KMS-11 (cell line): ENCODE measurements around the gene TSSK2.

Source experiments
- H2AFZ ChIP-seq: fragments of 200-600 bp; sonication (generic); 2 replicates; pipeline ENCODE4 v1.6.1; 2016; ENCODE audit warnings: antibody characterized with exemption, mixed run types, low read depth
- H3K27ac ChIP-seq: fragments of 200-600 bp; sonication (generic); 2 replicates; pipeline ENCODE4 v1.6.1; 2016; ENCODE audit warnings: mild to moderate bottlenecking, mixed run types
- H3K27me3 ChIP-seq: fragments of 200-600 bp; sonication (generic); 2 replicates; pipeline ENCODE4 v1.6.1; 2017; ENCODE audit warnings: mild to moderate bottlenecking, low read depth, mixed run types, moderate library complexity; ENCODE audit not compliant: insufficient read depth
- H3K36me3 ChIP-seq: fragments of 200-600 bp; sonication (generic); 2 replicates; pipeline ENCODE4 v1.6.1; 2017; ENCODE audit warnings: mild to moderate bottlenecking, mixed run types; ENCODE audit not compliant: insufficient read depth
- H3K4me1 ChIP-seq: fragments of 200-600 bp; sonication (generic); 2 replicates; pipeline ENCODE4 v1.6.1; 2016; ENCODE audit warnings: mild to moderate bottlenecking, low read depth, mixed run types; ENCODE audit not compliant: poor library complexity, severe bottlenecking
- H3K4me2 ChIP-seq: fragments of 200-600 bp; sonication (generic); 2 replicates; pipeline ENCODE4 v1.7.0; 2016; ENCODE audit warnings: mild to moderate bottlenecking, mixed run types
- H3K4me3 ChIP-seq: fragments of 200-600 bp; sonication (generic); IDR thresholded peaks from 2 replicates; pipeline ENCODE4 v1.6.1; 2017; ENCODE audit warnings: low read depth, low read length, mixed read lengths; ENCODE audit not compliant: insufficient read depth
- H3K79me2 ChIP-seq: fragments of 200-600 bp; sonication (generic); 2 replicates; pipeline ENCODE4 v1.6.1; 2016; ENCODE audit warnings: low read depth, mixed run types; ENCODE audit not compliant: insufficient read depth
- H3K9ac ChIP-seq: fragments of 200-600 bp; sonication (generic); 2 replicates; pipeline ENCODE4 v1.6.1; 2016; ENCODE audit warnings: mild to moderate bottlenecking, mixed run types
- H4K20me1 ChIP-seq: fragments of 200-600 bp; sonication (generic); 2 replicates; pipeline ENCODE4 v1.6.1; 2016; ENCODE audit warnings: mild to moderate bottlenecking, mixed run types; ENCODE audit not compliant: insufficient read depth
- CTCF ChIP-seq: fragments of 200-600 bp; sonication (generic); conservative IDR thresholded peaks from 2 replicates; pipeline ENCODE4 v1.6.1; 2017; ENCODE audit warnings: low read depth, mild to moderate bottlenecking, antibody characterized with exemption, low read length, moderate library complexity, mixed read lengths

TSSK2 gene

DNA sequence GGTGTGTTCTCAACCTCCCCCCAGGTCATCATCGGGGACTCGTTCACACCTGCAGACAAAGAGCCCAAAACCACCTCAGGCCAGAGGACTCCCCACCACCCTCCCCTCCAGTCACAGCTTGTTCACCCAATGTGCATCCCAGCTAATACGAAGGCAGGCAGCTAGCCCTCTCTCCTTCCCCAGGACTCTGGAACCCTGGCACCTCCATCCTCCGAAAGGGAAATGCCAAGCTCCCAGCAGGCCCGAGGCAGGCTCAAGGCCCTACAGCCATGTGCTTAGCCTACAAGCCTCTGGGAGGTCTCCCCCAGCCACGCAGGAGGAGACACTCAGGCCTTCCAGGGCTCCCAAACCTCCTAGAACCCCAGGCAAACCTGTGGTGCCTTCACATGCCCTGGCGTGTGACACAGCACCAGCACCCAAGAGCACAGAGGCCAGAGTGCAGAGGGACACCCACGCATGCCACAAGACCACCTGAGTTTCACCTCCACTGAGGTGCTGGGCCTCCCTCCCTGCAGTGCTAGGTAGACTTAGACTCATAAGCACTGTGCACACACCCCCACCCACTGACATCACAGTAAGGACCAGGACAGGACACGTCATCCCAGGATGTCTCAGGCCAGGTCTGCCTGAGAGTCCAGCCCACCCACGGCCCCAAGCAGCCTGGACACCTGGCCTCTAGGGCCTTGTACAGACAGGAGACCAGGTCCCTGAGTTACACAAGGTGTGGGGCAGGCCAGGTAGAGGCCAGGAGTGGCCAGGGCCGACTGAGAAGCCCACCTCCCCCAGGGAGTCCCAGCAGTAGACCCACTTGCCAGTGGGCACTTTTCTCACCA is 6.5 kb downstream of the TSSK2 start:
- no peak for TF ChIP-seq CTCF
- Histone ChIP-seq H3K9ac (no peak overlapping the region), H3K4me1 (no peaks in the 10 kb centered on the region), H4K20me1 (no peaks in the 10 kb centered on the region), H2AFZ (no peak overlapping the region), H3K27ac (no peak overlapping the region), H3K4me2 (no peak overlapping the region), H3K79me2 (0 out of 2 replicates have a peak, but pooled peaks cover under 1% of the 10 kb centered on the region), H3K4me3 (no peak overlapping the region), H3K36me3 (no peaks in the 10 kb centered on the region; the same call in 1 of the 2 replicates), H3K27me3 (no peaks in the 10 kb centered on the region)

GRCh38 chr22:19138217-19139000 is 7.3 kb downstream of the TSSK2 start:
- Histone ChIP-seq H3K27me3 (no peaks in the 10 kb centered on the region), H3K9ac (no peak overlapping the region), H3K4me2 (no peak overlapping the region), H3K36me3 (no peaks in the 10 kb centered on the region; the same call in 1 of the 2 replicates), H3K79me2 (peaks cover 9% of the 10 kb centered on the region; the same call in 1 of the 2 replicates), H3K4me1 (peaks cover 1% of the 10 kb centered on the region), H2AFZ (no peak overlapping the region), H3K4me3 (no peak overlapping the region), H4K20me1 (no peaks in the 10 kb centered on the region), H3K27ac (no peak overlapping the region)
- no peak for TF ChIP-seq CTCF

DNA sequence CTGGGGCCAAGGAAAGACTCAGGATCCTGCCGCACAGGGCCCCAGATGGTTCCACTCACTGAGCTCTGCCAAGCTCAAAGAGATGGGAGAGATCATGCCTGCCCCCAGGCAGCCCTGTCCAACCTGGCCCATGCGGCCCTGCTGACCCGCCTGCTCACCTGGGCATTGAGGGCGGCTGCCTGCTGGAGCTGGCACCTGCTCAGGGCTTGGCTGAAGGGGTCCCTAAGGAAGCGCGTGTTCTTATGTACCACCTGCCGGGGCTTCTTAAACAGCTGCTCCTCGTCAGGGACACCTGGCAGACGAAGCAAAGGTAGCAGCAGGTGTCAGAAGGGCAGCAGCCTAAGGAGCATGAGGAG is 7.9 kb downstream of the TSSK2 start:
- no peaks in the 10 kb centered on the region for H3K27me3 ChIP-seq
- peaks cover 4% of the 10 kb centered on the region for H3K4me1 ChIP-seq
- H2AFZ ChIP-seq = no peak overlapping the region
- H3K4me3 ChIP-seq = no peak overlapping the region
- H3K9ac ChIP-seq = no peak overlapping the region
- H3K27ac ChIP-seq = no peak overlapping the region
- no peaks in the 10 kb centered on the region; the same call in 1 of the 2 replicates for H3K36me3 ChIP-seq
- TF ChIP-seq CTCF = no peak
- H3K4me2 ChIP-seq = no peak overlapping the region
- H3K79me2 ChIP-seq = peaks cover 15% of the 10 kb centered on the region; the same call in 1 of the 2 replicates
- H4K20me1 ChIP-seq = no peaks in the 10 kb centered on the region

DNA sequence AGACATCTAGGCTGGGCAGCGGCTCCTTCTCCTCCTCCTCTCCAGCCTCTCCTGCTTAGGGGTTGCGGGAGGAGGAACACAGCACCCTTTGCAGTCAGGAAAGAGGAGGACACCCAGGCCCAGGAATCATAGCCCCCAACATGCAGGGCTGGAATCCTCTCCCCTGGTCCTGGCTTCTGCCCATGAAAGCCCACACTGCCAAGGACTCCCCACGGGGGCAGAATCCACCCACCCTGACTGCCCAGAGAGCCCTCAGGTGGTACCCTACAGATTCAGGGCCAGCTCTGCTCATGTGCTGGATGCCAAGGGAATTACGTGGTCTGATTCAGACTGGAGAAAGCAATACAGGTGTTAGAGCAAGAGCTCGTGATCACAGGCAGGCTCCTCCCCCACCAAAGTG is 8.9 kb downstream of the TSSK2 start:
- Histone ChIP-seq H3K79me2 (peaks cover 17% of the 10 kb centered on the region; the same call in 1 of the 2 replicates), H3K4me3 (no peak overlapping the region), H3K9ac (no peak overlapping the region), H3K4me1 (peaks cover 6% of the 10 kb centered on the region), H3K27ac (no peak overlapping the region), H3K36me3 (no peaks in the 10 kb centered on the region; the same call in 1 of the 2 replicates), H2AFZ (no peak overlapping the region), H3K27me3 (no peaks in the 10 kb centered on the region), H3K4me2 (no peak overlapping the region), H4K20me1 (no peaks in the 10 kb centered on the region)
- TF ChIP-seq CTCF = no peak
